ENCODE results near the gene CCDC85C.

The CCDC85C gene

GRCh38 chr14:99628887-99629618, 25.0 kb upstream of the CCDC85C start:
- peak; percentile 40 for DNase-seq

DNA sequence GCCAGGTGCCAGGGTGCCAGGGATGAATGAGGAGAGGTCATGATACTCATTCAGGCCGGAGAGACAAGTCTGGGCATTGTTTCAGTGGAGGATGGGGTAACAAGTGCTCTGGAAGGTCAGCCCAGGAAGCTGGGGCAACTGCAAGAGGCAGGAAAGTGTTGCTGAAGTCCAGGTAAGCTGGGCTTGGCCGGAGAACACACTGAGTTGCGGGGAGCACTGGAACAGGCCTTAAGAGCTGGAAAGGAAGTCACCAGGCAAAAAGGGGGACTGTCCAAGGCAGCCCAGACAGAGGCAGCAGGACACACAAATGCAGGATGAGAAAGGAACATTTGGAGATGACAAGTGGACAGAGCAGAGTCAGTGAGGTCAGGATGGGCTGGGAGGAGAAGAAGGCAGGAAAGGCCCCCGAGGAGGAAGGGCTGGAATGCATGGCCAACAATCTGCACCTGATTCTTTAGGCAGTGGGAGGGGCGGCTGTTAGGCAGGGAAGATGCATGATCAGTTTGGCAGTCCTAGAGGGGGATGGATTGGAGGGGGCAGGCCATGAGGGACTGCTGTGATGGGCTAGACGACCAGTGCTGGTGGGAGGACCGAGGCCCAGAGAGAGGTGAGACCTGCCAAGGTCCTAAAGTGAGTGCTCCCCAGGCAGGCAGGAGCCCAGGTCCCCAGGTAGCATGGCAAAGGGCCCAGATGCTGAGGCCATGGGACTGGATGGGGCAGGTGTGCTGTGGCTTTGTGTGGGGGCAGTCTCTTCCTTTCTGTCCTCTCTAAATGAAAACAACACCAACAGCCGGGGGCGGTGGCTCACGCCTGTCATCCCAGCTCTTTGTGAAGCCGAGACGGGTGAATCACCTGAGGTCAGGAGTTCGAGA, 23.7 kb upstream of the CCDC85C start:
- no peak for DNase-seq

- no peak for DNase-seq
Observed at GRCh38 chr14:99627100-99627499, 23.1 kb upstream of the CCDC85C start.

DNA sequence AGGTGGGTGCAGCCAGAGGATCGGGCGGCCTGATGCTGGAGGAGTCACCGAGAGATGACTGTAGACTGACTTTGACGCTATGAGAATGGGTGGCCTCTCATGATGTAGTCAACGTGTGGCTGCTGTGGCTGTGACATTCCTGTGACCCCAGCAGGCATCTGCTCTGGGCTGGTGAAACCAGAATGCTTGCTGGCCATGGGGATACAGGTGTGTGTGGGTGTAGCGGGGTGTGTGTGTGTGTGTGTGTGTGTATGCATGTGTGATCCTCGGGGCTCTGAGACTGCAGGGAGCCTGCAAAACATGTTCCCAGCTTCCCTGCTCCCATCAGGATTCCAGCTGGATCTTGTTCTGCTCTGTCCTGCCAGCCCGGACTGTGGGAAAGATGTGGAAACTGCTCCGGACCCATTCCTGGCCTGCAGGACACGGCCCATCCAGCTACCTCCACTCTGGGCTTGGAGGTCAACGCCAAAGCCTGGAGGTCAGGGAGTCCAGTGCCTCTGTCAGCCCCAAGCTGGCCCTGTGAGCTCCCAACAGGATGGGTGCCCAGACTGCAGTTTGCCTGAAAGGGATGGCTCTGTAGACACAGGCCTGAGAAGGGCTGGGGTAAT, 22.1 kb upstream of the CCDC85C start:
- no peak for DNase-seq

- no peak for DNase-seq
Observed at GRCh38 chr14:99625476-99625875, 21.5 kb upstream of the CCDC85C start.

- no peak for DNase-seq
Observed at GRCh38 chr14:99624971-99625370, 21.0 kb upstream of the CCDC85C start.

- DNase-seq = no peak
Observed at GRCh38 chr14:99624024-99624423, 20.0 kb upstream of the CCDC85C start.

GRCh38 chr14:99621948-99622347, 17.9 kb upstream of the CCDC85C start:
- DNase-seq = no peak

DNA sequence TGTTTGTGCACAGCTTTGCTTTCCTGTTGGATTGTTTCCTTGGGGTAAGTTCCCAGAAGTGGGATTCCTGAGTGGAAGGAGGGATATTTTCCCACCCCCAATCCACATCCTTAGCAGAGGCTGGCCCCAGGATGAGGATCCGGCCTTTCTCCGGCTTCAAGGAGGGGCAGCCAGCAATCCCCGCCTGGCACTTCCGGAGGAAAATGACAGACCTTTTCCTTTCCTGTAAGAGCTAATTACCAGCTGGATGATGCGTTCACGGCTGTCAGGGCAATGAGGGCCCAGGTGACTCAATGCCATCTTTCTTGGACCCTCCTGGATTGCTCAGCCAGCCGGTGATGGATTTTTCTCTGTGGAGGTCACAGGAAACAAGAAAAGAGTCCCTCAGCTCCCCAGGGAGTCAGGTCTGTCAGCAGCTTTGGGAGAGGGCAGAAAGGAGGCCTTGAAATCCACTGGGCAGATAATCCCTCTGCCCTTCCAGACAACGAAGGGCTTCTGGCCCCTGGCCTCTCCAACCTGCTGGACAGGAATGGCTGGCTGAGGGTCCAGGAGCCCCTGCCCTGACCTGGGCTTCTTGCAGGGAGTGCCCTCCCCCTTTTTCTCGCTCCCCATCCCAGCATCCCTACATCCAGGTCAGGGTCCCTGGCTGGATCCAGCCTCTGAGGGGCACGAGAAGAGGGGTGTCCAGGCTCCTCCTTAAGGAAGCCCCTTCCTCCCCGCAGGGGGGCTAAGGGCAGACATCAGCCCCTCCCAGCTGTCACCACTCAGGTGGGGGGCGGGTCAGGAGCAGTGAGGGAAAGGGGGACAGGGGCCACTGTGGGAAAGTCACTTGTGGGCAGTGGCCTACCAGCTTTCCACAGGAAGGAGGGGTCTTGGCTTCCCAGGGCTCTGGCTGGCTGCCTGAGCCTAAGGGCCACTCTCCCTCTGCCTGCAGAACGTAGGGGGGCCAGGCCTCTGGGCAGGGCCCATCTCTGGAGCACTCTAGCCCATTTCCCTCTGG, 16.1 kb upstream of the CCDC85C start:
- DNase-seq = no peak

- no peak for DNase-seq
Observed at GRCh38 chr14:99616832-99617800, 13.1 kb upstream of the CCDC85C start.

GRCh38 chr14:99615497-99616157, 11.6 kb upstream of the CCDC85C start:
- DNase-seq = no peak

- no peak for DNase-seq
Observed at GRCh38 chr14:99612738-99613330, 8.8 kb upstream of the CCDC85C start.

- DNase-seq = no peak
Observed at GRCh38 chr14:99612071-99612737, 8.2 kb upstream of the CCDC85C start.

GRCh38 chr14:99611646-99612045, 7.6 kb upstream of the CCDC85C start:
- no peak for DNase-seq

DNA sequence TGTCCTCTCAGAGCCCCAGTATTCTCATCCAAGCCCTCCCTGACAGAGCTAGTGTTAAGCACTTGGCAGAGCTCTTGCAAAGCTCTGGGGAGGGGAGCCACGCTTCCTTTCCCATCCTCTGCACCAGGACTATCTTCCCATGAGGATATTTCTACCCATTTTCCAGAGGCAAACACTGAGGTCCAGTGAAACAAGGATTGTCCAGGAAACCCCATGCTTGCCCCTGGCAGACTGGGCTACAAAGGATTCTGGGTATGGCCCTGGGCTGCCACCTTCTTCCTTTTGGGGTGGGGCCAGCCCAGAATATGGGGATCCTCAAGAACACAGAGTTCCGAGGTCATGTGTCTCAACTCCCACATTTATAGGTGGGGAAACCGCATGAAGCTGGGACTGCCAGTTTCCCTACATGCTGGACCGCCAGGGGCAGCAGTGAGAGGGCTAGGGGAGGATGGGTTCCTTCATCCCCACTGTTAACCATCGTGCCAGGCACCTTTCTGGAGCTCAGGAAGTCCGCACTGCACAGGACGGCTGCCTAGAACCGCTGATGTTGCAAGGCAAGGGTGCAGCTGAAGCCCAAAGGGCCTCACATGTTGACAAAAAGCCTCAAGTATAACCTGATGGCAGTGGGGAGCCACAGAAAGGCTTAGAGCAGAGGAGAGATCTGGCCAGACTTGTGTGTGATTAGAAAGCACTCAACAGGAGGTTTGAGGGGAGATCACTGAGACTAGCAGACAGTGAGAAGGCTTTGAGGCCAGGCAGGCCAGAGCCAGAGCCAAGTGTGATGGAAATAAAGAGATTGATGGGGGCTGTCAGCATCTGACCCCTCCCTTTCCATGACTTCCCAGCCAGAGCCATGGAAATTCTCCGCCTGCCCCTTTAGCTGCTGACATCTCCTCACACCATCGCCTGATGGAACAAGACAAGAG, 5.5 kb upstream of the CCDC85C start:
- DNase-seq = no peak

- no peak for DNase-seq
Observed at GRCh38 chr14:99608591-99608990, 4.6 kb upstream of the CCDC85C start.

GRCh38 chr14:99606359-99606758, 2.4 kb upstream of the CCDC85C start:
- DNase-seq = no peak

GRCh38 chr14:99605299-99605961, 1.4 kb upstream of the CCDC85C start:
- DNase-seq = peak; percentile 69

Measured in GDM1 (cell line).